HFF-Myc (cell line): ENCODE data around the gene ST3GAL3.

Source experiments
- DNase-seq: peaks from one replicate; pipeline ENCODE4 v3.0.0-alpha.2; 2011; ENCODE audit warnings: low read depth; ENCODE audit errors: extremely low read depth
- H3K4me3 ChIP-seq: replicated peaks from 2 replicates; pipeline ENCODE4 v1.5.1; 2011; ENCODE audit warnings: low read depth, mild to moderate bottlenecking, control low read depth, low read length
- TF ChIP-seq, protein P1 (sequence below): IDR thresholded peaks from 2 replicates; pipeline ENCODE4 v1.5.1; 2012; ENCODE audit warnings: mild to moderate bottlenecking, low read depth, low read length, control low read depth; ENCODE audit errors: missing control alignments

ST3GAL3 gene, protein sequence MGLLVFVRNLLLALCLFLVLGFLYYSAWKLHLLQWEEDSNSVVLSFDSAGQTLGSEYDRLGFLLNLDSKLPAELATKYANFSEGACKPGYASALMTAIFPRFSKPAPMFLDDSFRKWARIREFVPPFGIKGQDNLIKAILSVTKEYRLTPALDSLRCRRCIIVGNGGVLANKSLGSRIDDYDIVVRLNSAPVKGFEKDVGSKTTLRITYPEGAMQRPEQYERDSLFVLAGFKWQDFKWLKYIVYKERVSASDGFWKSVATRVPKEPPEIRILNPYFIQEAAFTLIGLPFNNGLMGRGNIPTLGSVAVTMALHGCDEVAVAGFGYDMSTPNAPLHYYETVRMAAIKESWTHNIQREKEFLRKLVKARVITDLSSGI

DNA sequence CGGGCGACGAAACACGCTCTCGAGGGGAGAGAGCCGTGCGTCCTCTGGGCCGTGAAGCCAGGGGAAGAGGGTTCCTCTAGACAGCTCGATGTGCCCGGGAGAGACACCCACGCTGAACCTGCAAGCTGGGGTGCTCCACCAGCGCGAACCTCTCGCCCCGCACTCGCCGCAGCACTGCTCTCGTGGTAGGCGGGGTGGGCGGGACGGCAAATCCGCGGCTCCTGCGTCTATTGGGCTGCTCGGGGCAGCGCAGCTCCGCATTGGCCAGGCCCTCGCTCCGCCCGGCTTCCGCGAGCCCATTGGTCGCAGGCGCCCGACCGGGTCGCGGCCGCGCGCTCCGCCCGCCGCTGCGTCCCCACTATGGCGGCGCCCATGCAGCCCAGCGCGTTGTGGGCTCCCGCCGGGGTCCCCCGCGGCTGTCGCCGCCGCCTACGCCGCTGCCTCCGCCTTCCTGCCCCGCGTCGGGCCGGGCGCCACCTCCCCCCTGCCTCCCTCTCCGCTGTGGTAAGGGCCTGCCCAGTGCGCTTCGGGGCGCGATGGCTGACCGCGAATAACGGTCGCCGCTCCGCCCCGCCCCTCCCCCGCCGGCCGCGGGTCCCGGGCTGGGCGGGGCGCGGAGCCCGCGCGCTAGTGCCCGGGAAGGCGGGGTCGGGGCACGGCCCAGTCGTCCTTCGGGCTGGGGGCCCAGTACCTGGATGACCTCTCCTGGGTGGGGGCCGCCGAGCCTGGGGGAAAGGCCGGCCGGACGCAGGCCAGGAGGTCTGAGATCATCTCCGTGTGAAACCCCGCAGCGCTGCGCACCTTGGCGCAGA lies at the start of gene ST3GAL3:
TSS of gene ST3GAL3 (plus strand) at position 347 of the 812 bp plus-strand sequence. CDS start 28,727 bp downstream, outside the sequence.
- peak; percentile 67 for DNase-seq
- TF ChIP-seq, protein P1, sequence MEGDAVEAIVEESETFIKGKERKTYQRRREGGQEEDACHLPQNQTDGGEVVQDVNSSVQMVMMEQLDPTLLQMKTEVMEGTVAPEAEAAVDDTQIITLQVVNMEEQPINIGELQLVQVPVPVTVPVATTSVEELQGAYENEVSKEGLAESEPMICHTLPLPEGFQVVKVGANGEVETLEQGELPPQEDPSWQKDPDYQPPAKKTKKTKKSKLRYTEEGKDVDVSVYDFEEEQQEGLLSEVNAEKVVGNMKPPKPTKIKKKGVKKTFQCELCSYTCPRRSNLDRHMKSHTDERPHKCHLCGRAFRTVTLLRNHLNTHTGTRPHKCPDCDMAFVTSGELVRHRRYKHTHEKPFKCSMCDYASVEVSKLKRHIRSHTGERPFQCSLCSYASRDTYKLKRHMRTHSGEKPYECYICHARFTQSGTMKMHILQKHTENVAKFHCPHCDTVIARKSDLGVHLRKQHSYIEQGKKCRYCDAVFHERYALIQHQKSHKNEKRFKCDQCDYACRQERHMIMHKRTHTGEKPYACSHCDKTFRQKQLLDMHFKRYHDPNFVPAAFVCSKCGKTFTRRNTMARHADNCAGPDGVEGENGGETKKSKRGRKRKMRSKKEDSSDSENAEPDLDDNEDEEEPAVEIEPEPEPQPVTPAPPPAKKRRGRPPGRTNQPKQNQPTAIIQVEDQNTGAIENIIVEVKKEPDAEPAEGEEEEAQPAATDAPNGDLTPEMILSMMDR, result no peak
- peak within 1 kb of the TSS; percentile 83 for H3K4me3 ChIP-seq

DNA sequence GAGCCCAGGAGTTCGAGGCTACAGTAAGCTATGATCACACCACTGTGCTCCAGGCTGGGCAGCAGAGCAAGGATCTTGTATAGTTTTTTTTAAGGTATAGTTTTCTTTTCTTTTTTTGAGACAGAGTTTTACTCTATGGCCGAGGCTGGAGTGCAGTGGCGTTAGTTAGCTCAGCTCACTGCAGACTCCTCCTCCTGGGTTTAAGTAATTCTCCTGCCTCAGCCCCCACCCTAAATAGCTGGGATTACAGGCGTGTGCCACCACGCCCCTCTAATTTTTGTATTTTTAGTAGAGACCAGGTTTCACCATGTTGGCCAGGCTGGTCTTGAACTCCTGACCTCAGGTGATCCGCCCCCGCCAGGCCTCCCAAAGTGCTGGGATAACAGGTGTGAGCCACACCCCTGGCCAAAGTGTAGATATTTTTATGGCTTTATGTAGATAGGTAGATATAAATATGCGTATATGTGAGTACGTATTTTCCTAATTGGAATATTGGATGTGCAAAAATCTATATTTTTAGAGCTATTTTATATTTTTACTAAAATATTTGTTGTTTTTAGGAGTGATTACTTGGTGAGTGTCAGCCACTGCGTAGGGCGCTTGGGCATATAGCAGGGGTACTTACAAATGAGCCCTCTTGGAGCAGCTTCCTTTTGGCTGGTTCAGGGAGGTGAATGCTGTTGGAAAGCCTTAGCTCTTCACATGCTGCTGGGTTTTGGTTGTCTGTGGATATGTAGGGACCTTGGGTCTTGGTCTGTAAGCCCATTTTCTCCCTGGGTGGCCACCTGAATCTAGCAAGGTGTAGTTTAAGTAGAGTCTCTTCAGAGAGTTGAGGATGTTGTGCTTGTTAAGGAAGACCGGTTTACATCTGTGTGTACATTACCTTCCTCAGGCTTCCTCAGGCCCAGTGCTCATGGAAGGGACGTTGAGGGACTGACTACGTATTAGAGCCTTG lies 47.8 kb upstream of the ST3GAL3 start:
- DNase-seq, result no peak
- TF ChIP-seq, protein P1, result no peak
- no peak overlapping the region for H3K4me3 ChIP-seq

DNA sequence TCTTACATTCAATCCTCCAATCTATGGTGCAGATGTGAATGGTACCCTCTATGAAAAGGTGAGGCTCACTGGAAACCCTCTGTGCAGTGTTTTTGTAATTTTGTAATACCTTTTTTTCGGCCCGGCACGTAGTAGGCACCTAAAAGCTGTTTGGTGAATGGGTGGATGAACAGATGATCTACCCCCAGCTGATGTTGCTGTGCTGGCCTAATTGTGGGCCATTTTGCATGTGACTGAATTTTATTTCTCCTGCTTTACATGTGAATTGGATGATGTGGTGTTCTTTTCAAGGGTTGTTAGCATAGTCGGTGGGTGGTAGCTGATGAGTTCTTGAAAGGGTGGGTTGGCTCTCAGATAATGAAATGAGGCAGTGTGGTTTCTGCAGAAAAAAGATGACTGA lies 47.0 kb upstream of the ST3GAL3 start:
- no peak overlapping the region for H3K4me3 ChIP-seq
- TF ChIP-seq, protein P1, result no peak
- no peak for DNase-seq

DNA sequence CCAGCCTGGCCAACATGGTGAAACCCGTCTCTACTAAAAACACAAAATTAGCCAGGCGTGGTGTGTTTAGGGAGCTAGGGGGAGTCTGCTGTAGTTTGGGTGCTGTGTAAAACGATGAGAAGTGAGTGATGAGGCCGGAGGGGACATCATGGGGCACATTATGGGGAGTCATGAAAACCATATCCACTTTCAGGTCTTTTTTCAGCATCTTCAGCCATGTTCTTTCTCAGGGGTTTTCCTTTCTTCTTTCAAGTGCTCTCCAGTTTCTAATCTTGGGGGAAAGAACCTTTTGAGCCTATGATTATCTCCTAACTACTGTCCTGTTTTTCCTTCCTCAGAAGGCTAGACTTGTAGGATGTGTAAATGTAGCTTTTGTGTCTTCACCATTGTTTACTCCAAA lies 43.0 kb upstream of the ST3GAL3 start:
- TF ChIP-seq, protein P1, result no peak
- no peak overlapping the region for H3K4me3 ChIP-seq
- no peak for DNase-seq

DNA sequence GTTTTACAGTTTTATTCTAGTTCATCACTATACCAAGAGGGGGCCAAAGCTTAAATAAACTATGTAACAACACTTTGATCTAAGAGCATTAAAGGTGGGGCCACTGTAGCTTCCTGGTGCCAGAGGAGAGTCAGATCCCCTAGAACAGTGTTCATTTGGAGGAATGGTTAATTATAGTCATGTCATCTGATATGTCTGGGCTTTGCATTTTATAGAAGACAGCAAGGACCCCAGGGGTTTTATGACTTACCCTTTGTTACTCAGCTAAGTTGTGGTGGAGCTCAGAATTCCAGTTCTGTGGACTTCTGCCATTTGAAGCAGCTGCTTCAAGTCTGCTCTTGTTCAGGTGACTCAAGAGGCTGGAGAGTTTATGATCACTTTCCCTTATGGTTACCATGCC lies 40.7 kb upstream of the ST3GAL3 start:
- TF ChIP-seq, protein P1, result no peak
- no peak for DNase-seq
- H3K4me3 ChIP-seq, result no peak overlapping the region

DNA sequence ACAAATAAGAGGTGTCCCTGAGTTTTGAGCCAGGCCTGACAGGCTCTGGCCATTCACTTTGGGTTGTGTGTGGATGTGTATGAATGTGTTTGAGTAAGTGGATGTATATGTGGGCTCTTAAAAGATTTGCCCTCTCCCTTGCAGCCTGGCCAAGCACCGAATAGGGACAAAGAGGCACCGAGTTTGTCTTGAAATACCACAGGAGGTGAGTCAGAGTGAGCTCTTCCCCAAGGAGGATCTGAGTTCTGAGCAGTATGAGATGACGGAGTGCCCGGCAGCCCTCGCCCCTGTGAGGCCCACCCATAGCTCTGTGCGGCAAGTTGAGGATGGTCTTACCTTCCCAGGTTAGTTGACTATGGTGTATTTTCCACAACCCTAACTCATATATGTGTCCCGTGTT lies 38.4 kb upstream of the ST3GAL3 start:
- TF ChIP-seq, protein P1, result no peak
- DNase-seq, result no peak
- H3K4me3 ChIP-seq, result no peak overlapping the region
